CD4-positive, alpha-beta T cell (primary cell): ENCODE data around the gene GCNA. TPM values are rescaled to one million over a fixed set of nuclear protein-coding genes. Genes with fewer than 3 reads are reported as not detected.
A peak's percentile ranks its signal among the peaks of the same experiment; 100 is the strongest.

Experiments
- ATAC-seq: fragments of 200-7000 bp; cut with Tn5 transposase; one replicate; pipeline ENCODE4 v1.10.0; 2022; ENCODE audit warnings: mild to moderate bottlenecking; ENCODE audit not compliant: poor library complexity
- CTCF ChIA-PET: fragments of 350-600 bp; sonication (Branson Sonifier 250); formaldehyde crosslinking; loops from one replicate; lab custom pipeline; 2021; ENCODE audit warnings: antibody characterized with exemption, inconsistent platforms; lab: Charles Lee
- POLR2A ChIA-PET: fragments of 350-600 bp; sonication (Branson Sonifier 250); formaldehyde crosslinking; loops from one replicate; lab custom pipeline; 2021; ENCODE audit warnings: antibody characterized with exemption, inconsistent platforms; lab: Charles Lee
- DNase-seq, 14 experiments: peaks; one replicate each; pipeline ENCODE4 v3.0.0-alpha.2; 2013 to 2020; ENCODE audit warnings: mixed read lengths in 2 of 14
- H3K27ac ChIP-seq, 2 donors: one replicate each; pipeline versions ENCODE4 v1.5.1 to v1.7.0; 2013; ENCODE audit warnings: low read length in 2 of 2, low read depth in 1 of 2, mild to moderate bottlenecking in 1 of 2
- H3K27me3 ChIP-seq, 2 experiments: 1 replicate in 1 of 2; 2 replicates in 1 of 2; pipeline versions ENCODE4 v1.6.1 to v1.7.0; 2013; ENCODE audit warnings: low read length in 2 of 2, control low read depth in 1 of 2, mild to moderate bottlenecking in 1 of 2, moderate library complexity in 1 of 2; ENCODE audit not compliant: insufficient read depth in 2 of 2, control insufficient read depth in 1 of 2
- H3K36me3 ChIP-seq: one replicate; pipeline ENCODE4 v1.6.1; 2013; ENCODE audit warnings: low read length, control low read depth; ENCODE audit not compliant: insufficient read depth
- H3K4me1 ChIP-seq: one replicate; pipeline ENCODE4 v1.6.1; 2013; ENCODE audit warnings: low read length, control low read depth; ENCODE audit not compliant: insufficient read depth
- H3K4me3 ChIP-seq: one replicate; pipeline ENCODE4 v1.5.1; 2013; ENCODE audit warnings: mild to moderate bottlenecking, low read length, moderate library complexity
- H3K9me3 ChIP-seq, 2 experiments: 1 replicate in 1 of 2; 2 replicates in 1 of 2; pipeline versions ENCODE4 v1.6.1 to v1.7.0; 2013; ENCODE audit warnings: low read length in 2 of 2, mild to moderate bottlenecking in 2 of 2, control low read depth in 1 of 2, moderate library complexity in 1 of 2; ENCODE audit not compliant: control insufficient read depth in 1 of 2, insufficient read depth in 1 of 2
- H3K27ac Mint-ChIP-seq: one replicate; pipeline ENCODE4 v1.8.0; 2020; ENCODE audit warnings: mixed read lengths
- H3K27me3 Mint-ChIP-seq: one replicate; pipeline ENCODE4 v1.8.0; 2021; ENCODE audit warnings: mixed read lengths
- H3K36me3 Mint-ChIP-seq: one replicate; pipeline ENCODE4 v1.8.0; 2021; ENCODE audit warnings: low read depth, mixed read lengths
- H3K4me1 Mint-ChIP-seq: one replicate; pipeline ENCODE4 v1.8.0; 2021; ENCODE audit warnings: low read depth, mixed read lengths
- H3K4me3 Mint-ChIP-seq: one replicate; pipeline ENCODE4 v1.8.0; 2020; ENCODE audit warnings: mild to moderate bottlenecking, mixed read lengths
- H3K9me3 Mint-ChIP-seq: one replicate; pipeline ENCODE4 v1.8.0; 2020; ENCODE audit warnings: mixed read lengths
- intact Hi-C, 2 experiments: fragments of 100-400 bp; cut with DNase I in 1 of 2; cut with micrococcal nuclease in 1 of 2; formaldehyde crosslinking; loops; one replicate each; pipeline versions ENCODE4 v1.15.1 to v1.9.0; 2023 to 2025; cut with DNase I, micrococcal nuclease
- total RNA-seq, 174 experiments: library from RNA in 2 of 174; stranded (reverse) in 2 of 174; gene quantifications; one replicate each; pipeline ENCODE4 v1.2.3 and lab custom pipeline; 2021 to 2026
- TF ChIP-seq, protein P1 (sequence below): fragments of 200-600 bp; IDR thresholded peaks from one replicate; pipeline ENCODE4 v1.8.0; 2022; ENCODE audit warnings: antibody characterized with exemption, mild to moderate bottlenecking

The GCNA gene
- total RNA-seq, 2 experiments from 2014 or later = 1.7 to 2.3 TPM

DNA sequence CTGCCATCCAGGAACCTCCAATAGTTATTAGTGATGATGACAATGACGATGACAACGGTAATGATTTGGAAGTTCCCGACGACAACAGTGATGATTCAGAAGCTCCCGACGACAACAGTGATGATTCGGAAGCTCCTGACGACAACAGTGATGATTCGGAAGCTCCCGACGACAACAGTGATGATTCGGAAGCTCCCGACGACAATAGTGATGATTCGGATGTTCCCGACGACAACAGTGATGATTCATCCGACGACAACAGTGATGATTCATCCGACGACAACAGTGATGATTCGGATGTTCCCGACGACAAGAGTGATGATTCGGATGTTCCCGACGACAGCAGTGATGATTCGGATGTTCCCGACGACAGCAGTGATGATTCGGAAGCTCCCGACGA lies 25.4 kb downstream of the GCNA start:
- Mint-ChIP-seq H3K9me3 (no peaks in the 10 kb centered on the region), H3K4me1 (peaks cover 36% of the 10 kb centered on the region), H3K27me3 (no peaks in the 10 kb centered on the region), H3K36me3 (peaks cover 81% of the 10 kb centered on the region), H3K4me3 (no peak overlapping the region), H3K27ac (peak overlapping the region; percentile 93)
- H3K36me3 ChIP-seq = peaks cover 42% of the 10 kb centered on the region
- intact Hi-C loops = no loop called here
- no peaks in the 10 kb centered on the region for H3K27me3 ChIP-seq
- no peak for ATAC-seq
- ChIA-PET CTCF (interaction anchor here (0.6 kb wide), 1 partner anchor 55 kb away, joined by 3 read pairs; no protein-coding TSS in a partner anchor), POLR2A (no interaction called here)
- H3K4me1 ChIP-seq = peaks cover 32% of the 10 kb centered on the region
- no peaks in the 10 kb centered on the region for H3K9me3 ChIP-seq
- no peak overlapping the region for H3K27ac ChIP-seq
- no peak overlapping the region for H3K4me3 ChIP-seq
- peak in 1 of 14 experiments; percentile 28 for DNase-seq
- TF ChIP-seq, protein P1, sequence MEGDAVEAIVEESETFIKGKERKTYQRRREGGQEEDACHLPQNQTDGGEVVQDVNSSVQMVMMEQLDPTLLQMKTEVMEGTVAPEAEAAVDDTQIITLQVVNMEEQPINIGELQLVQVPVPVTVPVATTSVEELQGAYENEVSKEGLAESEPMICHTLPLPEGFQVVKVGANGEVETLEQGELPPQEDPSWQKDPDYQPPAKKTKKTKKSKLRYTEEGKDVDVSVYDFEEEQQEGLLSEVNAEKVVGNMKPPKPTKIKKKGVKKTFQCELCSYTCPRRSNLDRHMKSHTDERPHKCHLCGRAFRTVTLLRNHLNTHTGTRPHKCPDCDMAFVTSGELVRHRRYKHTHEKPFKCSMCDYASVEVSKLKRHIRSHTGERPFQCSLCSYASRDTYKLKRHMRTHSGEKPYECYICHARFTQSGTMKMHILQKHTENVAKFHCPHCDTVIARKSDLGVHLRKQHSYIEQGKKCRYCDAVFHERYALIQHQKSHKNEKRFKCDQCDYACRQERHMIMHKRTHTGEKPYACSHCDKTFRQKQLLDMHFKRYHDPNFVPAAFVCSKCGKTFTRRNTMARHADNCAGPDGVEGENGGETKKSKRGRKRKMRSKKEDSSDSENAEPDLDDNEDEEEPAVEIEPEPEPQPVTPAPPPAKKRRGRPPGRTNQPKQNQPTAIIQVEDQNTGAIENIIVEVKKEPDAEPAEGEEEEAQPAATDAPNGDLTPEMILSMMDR = no peak

GRCh38 chrX:71604141-71604540 lies 25.9 kb downstream of the GCNA start:
- Mint-ChIP-seq H3K4me3 (no peak overlapping the region), H3K4me1 (peaks cover 41% of the 10 kb centered on the region), H3K27me3 (no peaks in the 10 kb centered on the region), H3K36me3 (peaks cover 86% of the 10 kb centered on the region), H3K9me3 (no peaks in the 10 kb centered on the region), H3K27ac (peak overlapping the region; percentile 93)
- no peaks in the 10 kb centered on the region for H3K27me3 ChIP-seq
- H3K27ac ChIP-seq = no peak overlapping the region
- no peaks in the 10 kb centered on the region for H3K9me3 ChIP-seq
- no peak for DNase-seq
- H3K4me1 ChIP-seq = peaks cover 37% of the 10 kb centered on the region
- peaks cover 43% of the 10 kb centered on the region for H3K36me3 ChIP-seq
- ChIA-PET POLR2A (no interaction called here), CTCF (interaction anchor here (0.6 kb wide), 1 partner anchor 55 kb away, joined by 3 read pairs; no protein-coding TSS in a partner anchor)
- intact Hi-C loops = no loop called here
- ATAC-seq = no peak
- TF ChIP-seq, protein P1 = no peak
- no peak overlapping the region for H3K4me3 ChIP-seq

DNA sequence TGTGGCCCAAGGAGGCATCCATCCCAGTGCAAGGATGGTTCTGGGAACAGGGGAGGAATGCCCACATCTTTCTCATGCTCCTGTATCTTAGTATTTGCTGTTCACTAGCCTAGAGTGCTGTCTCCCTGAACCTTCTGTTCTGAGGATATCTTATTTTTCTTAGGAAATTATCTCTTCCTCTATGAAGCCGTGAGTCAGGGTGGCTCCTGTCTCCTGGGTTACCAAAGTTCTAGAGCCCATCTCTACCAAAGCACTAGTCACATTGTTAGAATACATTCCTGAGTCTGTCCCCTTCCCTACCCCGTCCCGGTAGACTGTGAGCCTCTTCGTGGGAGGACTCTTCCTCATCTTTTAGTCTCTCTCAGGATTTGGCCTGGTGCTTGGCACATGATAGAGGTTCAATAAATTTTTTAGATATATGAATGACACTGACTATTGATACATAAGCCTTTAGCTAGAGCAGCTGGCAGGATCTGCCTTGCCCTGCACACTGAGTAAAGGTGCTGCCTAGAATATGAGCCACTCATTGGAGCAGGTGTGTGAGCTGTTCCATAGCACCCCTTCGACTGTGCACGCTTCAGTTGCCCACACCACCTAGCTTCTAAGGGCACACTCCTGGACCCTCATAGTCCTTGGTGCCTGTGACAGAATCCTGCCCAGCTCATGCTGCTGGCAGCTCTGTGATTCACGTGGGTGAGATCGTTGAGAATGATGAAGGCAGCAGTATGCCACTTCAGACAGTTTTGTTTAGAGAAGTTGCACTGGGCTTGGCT lies 26.7 kb downstream of the GCNA start:
- H3K4me3 Mint-ChIP-seq = no peak overlapping the region
- H3K27ac ChIP-seq = no peak overlapping the region
- peaks cover 45% of the 10 kb centered on the region for H3K36me3 ChIP-seq
- no peak for ATAC-seq
- H3K9me3 Mint-ChIP-seq = no peaks in the 10 kb centered on the region
- POLR2A ChIA-PET = no interaction called here
- peaks cover 43% of the 10 kb centered on the region for H3K4me1 ChIP-seq
- H3K36me3 Mint-ChIP-seq = peaks cover 88% of the 10 kb centered on the region
- intact Hi-C loops = loop anchor here in 1 of 2 experiments (5.0 kb wide), 1 partner anchor 47 kb away; no protein-coding TSS in a partner anchor
- CTCF ChIA-PET = no interaction called here
- H3K4me3 ChIP-seq = no peak overlapping the region
- DNase-seq = no peak
- H3K27me3 ChIP-seq = no peaks in the 10 kb centered on the region
- no peaks in the 10 kb centered on the region for H3K27me3 Mint-ChIP-seq
- TF ChIP-seq, protein P1 = no peak
- peak overlapping the region; percentile 93 for H3K27ac Mint-ChIP-seq
- H3K4me1 Mint-ChIP-seq = peaks cover 45% of the 10 kb centered on the region
- no peaks in the 10 kb centered on the region for H3K9me3 ChIP-seq
